GM12865 (cell line): ENCODE results near the gene ACTR6.

ENCODE experiments used
- DNase-seq: peaks from one replicate; pipeline ENCODE4 v3.0.0; 2010; ENCODE audit warnings: low read depth
- H3K4me3 ChIP-seq: 2 replicates; pipeline ENCODE4 v1.5.1; 2011; ENCODE audit warnings: mild to moderate bottlenecking, low read depth, low read length, control low read depth
- TF ChIP-seq, protein P1 (sequence below): IDR thresholded peaks from 2 replicates; pipeline ENCODE4 v1.5.1; 2011; ENCODE audit warnings: low read length, control low read depth, low read depth, inconsistent platforms; ENCODE audit not compliant: insufficient read depth; ENCODE audit errors: missing control alignments

Gene ACTR6

DNA sequence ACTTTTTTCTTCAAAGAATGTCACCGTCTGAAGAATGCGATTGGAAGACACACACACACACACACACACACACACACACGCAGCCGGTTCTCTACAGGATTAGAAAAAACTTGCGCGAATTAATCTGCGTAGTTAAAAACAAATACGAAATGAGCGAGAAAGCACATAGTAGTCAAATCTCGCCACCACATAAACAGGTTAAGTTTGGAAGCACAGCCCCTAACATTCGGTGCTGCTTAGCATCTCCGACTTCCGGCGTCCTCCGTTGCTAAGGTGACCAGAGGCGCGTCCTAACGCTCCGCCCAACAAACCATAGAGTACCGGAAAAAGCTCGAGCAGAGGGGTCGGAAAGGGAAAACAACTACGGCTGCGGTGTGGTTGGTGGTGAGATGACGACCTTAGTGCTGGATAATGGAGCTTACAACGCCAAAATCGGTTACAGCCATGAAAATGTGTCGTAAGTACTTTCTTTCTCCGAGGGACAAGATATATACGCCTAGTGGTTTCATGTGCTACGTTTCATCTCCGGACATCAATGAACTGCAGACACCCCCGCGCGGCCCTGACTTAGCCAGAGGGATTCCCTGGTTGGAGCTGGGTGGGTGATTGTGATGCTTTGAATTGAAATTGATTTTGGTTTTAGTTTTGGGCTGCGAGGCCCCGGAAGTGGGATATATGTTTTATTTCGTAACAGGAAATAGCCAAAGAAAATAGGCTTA is at the start of gene ACTR6:
Gene ACTR6 (plus strand): TSS at position 353 of the 719 bp plus-strand sequence. CDS start 37 bp downstream, at position 390.
- H3K4me3 ChIP-seq: peak within 1 kb of the TSS; percentile 63
- peak; percentile 97 for DNase-seq
- TF ChIP-seq, protein P1, sequence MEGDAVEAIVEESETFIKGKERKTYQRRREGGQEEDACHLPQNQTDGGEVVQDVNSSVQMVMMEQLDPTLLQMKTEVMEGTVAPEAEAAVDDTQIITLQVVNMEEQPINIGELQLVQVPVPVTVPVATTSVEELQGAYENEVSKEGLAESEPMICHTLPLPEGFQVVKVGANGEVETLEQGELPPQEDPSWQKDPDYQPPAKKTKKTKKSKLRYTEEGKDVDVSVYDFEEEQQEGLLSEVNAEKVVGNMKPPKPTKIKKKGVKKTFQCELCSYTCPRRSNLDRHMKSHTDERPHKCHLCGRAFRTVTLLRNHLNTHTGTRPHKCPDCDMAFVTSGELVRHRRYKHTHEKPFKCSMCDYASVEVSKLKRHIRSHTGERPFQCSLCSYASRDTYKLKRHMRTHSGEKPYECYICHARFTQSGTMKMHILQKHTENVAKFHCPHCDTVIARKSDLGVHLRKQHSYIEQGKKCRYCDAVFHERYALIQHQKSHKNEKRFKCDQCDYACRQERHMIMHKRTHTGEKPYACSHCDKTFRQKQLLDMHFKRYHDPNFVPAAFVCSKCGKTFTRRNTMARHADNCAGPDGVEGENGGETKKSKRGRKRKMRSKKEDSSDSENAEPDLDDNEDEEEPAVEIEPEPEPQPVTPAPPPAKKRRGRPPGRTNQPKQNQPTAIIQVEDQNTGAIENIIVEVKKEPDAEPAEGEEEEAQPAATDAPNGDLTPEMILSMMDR: no peak

DNA sequence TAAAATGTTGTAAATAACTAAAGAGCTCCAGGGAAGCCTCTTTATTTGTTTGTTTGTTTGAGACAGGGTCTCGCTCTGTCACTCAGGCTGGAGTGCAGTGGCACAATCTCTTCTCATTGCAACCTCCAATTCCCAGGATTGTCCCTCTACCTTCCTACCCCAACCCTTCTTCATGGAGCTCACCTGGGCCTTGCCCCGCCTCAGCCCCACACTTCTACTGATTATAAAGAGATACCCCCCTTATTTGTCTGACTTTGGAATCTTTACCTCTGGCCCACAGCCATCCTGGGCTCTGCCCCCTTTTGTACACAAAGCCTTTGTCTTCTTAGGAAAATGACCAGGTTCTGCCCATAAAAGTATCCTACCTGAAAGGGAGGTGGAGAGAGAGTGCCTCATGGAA is 48.8 kb upstream of the ACTR6 start:
- no peak overlapping the region for H3K4me3 ChIP-seq
- no peak for DNase-seq
- TF ChIP-seq, protein P1: no peak

DNA sequence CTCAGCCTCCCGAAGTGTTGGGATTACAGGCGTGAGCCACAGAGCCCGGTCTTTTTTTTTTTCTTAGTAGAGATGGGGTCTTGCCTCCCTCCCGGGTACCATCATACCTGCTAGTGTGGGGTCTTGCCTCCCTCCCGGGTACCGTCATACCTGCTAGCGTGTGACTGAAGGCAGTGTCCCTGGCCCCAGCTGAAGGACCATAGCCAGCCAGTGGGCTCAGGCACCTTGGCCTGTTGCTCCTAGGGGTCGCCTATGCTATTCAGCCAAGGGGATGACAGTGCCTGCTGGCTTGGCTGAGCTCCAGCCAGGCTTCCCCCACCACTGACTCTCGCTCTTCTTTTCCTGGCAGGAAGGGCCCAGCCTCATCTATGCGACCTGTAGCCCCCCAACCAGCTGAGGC is 47.5 kb upstream of the ACTR6 start:
- no peak overlapping the region for H3K4me3 ChIP-seq
- DNase-seq: no peak
- TF ChIP-seq, protein P1: no peak

DNA sequence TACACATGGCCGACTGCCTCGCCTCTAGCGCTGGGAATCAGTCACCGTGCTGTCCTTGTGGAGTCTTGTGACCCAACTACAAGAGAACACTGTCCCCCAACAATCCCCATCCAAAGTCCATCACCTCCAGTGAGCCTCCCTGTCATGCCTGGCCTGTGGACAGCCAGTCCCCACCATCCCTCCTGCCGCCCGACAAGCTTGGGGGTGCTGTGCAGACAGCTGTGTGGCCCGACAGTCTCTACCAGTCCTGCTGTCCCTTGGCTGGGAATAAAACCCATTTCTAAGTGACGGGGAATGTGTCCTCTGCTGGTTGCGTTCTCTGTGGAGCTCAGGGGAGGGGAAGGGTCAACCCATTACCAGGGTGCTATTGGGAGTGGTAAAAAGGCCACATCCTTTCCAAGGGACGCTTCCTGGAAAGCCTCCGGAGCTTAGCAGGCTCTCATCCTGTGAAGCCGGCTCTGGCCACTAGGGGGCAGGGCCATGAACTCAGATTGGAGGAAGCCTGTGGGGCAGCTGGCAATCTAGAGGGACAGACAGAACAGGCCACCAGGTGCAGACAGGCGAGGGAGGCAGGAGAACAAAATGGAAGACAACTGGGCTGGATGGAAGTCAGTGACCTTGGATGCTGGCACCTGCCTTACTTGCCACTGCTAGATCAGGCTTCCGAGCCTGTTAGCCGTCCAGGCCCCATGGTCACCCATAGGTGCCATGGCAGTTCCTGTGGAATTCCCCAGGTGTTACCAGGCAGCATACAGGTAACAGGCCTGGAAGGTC is 46.0 kb upstream of the ACTR6 start:
- DNase-seq: peak; percentile 79
- no peak overlapping the region for H3K4me3 ChIP-seq
- TF ChIP-seq, protein P1: peak; percentile 93

DNA sequence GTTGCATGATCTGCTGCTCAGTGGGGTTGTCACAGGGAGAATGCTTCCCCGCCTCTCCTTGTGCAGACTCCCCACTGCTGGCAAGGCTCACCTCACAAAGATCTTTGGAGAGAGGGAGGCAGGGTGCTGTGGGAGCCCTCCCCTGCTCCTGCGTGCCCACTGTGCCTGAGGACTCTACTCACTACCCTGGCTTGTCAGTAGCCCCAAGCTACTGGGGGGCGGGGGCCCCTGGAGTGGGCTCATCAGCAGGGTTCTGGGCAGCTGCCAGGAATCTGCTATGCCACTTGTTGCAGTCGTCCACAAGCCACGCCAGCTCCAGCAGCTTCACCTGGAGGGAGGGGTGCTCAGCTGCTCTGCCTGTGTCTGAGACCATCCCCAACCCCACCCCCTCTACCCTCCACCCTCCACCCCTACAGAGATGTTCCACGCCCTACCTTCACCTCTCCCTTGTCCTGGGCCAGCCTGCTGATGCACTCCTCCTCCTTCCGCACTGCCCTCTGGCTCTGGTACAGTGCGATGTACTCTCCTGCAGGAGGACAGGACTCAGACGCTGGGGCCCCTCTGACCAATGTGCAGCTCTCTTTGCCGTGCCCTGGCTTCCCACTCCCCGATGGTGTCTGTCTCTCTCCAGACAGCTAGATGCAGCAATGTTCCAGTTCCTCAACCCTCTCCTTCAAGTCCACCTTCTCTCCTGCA is 43.7 kb upstream of the ACTR6 start:
- no peak for DNase-seq
- TF ChIP-seq, protein P1: no peak
- no peak overlapping the region for H3K4me3 ChIP-seq

DNA sequence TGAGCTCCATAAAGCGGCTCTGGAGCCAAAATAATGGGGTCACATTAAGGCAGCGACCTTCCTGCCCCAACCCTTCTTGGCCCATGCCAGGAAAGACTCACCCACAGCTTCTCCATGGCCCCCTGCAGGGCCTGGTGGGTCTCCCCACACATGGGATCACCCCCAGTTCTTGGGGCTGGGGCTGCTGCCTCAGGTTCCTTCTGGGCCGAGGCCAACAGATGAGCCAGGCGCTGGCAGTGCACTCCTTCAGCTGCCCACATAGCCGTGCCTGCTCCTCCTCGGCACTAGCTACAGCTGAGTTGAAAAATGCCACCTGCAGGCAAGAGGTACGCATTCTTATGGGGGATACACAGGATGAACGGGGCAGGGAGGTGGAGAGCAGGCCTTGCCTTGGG is 43.2 kb upstream of the ACTR6 start:
- H3K4me3 ChIP-seq: no peak overlapping the region
- TF ChIP-seq, protein P1: no peak
- no peak for DNase-seq
